ENCODE data around the gene CERK. TPM values are rescaled to one million over a fixed set of nuclear protein-coding genes. Genes with fewer than 3 reads are reported as not detected.

CERK gene
- total and polyA plus RNA-seq, 2 experiments from 2014 or later, result 37.2 to 74.9 TPM

DNA sequence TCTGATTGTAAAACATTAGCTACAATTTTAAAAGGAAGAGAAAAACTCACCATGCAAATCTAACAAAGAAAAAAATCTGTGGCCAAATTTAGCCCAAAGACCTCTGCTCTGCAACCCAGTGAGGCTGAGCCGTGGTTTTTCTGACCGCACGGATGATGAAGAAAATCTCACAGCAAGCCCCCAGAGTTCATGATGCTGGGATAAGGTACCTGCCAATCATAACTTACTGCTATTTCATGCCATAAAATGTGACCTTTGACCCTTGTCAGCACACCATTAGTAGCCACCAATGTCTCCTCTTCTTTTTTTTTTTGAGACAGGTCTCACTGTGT lies 11.1 kb downstream of the CERK start:
- Histone ChIP-seq H3K27me3 (no peaks in the 10 kb centered on the region), H3K4me3 (no peak overlapping the region), H3K27ac (no peak overlapping the region), H3K4me1 (ENCODE audit: low read depth) (peaks cover 16% of the 10 kb centered on the region), H3K9me3 (ENCODE audit: low read depth) (no peaks in the 10 kb centered on the region), H3K36me3 (no peaks in the 10 kb centered on the region)
- no peak for DNase-seq (ENCODE audit: low read depth in 1 of 2, low spot score in 1 of 2)
- TF ChIP-seq, protein P1, sequence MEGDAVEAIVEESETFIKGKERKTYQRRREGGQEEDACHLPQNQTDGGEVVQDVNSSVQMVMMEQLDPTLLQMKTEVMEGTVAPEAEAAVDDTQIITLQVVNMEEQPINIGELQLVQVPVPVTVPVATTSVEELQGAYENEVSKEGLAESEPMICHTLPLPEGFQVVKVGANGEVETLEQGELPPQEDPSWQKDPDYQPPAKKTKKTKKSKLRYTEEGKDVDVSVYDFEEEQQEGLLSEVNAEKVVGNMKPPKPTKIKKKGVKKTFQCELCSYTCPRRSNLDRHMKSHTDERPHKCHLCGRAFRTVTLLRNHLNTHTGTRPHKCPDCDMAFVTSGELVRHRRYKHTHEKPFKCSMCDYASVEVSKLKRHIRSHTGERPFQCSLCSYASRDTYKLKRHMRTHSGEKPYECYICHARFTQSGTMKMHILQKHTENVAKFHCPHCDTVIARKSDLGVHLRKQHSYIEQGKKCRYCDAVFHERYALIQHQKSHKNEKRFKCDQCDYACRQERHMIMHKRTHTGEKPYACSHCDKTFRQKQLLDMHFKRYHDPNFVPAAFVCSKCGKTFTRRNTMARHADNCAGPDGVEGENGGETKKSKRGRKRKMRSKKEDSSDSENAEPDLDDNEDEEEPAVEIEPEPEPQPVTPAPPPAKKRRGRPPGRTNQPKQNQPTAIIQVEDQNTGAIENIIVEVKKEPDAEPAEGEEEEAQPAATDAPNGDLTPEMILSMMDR (IDR thresholded peaks at IDR 0.05; ENCODE audit: low read depth, low read length), result no peak

DNA sequence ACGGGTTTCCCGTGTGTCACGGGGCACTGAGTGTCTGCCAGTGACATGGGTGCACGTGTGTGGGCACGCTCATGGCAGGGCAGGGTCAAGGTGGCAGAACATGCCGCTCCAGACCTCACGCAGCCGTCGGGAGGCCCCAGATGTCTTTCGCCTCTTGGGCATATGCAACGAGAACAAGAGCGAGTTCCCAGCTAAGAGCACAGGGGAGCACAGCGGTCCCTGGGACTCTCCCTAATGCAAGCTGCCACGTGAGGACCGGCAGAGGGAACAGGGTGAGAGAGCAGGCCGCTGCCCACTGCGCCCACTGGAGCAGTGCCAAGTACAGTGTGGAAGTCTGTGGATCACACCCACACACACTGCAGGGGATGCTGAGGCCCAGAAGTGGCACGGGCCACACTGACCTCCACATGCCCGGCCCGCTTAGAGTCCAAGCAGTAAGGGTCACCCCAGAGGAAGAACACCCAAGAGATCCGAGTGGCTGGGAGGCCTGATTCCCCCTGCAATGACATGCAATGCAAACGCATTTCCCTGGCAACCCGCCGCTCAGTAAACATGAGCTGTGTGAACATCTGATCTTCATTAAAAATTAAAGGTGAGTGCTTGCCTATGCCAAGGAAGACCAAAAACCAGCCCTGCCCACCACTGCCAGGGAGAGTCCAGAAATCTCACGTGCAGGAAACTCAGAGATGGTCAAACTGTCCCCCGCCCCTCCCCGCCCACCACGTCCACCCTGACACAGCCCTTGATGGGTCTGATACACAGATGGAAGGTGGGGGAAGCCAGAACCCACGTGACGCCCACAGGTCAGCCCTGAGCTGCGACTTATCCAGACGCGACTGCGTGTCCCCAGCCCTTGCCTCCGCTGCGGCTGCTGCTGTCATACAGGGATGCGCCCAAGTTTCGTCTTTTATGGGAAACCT lies 11.7 kb downstream of the CERK start:
- DNase-seq (ENCODE audit: low read depth in 1 of 2, low spot score in 1 of 2), result no peak
- H3K36me3 ChIP-seq, result no peaks in the 10 kb centered on the region
- TF ChIP-seq, protein P1 (IDR thresholded peaks at IDR 0.05; ENCODE audit: low read depth, low read length), result no peak
- no peak overlapping the region for H3K27ac ChIP-seq
- H3K27me3 ChIP-seq, result no peaks in the 10 kb centered on the region
- H3K4me3 ChIP-seq, result no peak overlapping the region
- H3K4me1 ChIP-seq (ENCODE audit: low read depth), result peaks cover 10% of the 10 kb centered on the region
- no peaks in the 10 kb centered on the region for H3K9me3 ChIP-seq (ENCODE audit: low read depth)

DNA sequence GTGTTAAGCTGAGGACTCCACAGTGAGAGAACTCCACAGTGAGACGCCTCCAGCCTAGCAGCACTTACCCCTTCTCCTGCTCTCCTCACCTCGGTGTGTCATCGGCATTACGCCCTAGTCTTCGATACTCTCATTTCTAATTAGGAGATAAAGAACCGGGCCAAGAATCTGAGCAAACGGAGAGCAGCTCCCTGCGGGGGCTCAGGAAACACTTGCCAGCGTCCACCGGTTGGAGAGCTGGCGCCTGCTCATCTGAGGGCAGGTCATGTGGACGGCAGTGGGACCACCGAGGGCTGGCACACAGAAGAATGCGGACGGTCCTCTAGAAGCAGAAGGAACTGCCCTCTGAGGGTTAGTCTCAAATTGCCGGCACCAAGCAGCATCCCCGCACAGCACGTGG lies 13.0 kb downstream of the CERK start:
- Histone ChIP-seq H3K4me3 (no peak overlapping the region), H3K9me3 (ENCODE audit: low read depth) (no peaks in the 10 kb centered on the region), H3K36me3 (peaks cover 3% of the 10 kb centered on the region), H3K27me3 (no peaks in the 10 kb centered on the region), H3K4me1 (ENCODE audit: low read depth) (peaks cover 8% of the 10 kb centered on the region), H3K27ac (no peak overlapping the region)
- TF ChIP-seq, protein P1 (IDR thresholded peaks at IDR 0.05; ENCODE audit: low read depth, low read length), result no peak
- no peak for DNase-seq (ENCODE audit: low read depth in 1 of 2, low spot score in 1 of 2)

DNA sequence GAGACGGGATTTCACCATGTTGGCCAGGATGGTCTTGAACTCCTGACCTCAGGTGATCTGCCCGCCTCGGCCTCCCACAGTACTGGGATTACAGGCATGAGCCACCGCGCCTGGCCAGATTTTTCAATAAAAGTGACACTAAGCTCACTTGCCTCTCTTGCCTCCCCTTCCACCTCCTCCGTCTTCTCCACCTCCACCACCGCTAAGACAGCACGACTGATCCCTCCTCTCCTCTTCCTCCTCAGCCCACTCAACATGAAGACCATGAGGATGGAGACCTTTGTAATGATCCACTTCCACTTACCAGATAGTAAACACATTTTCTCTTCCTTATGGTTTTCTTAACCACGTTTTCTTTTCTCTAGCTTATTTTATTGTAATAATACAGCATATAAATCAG lies 14.2 kb downstream of the CERK start:
- H3K27me3 ChIP-seq, result no peaks in the 10 kb centered on the region
- H3K9me3 ChIP-seq (ENCODE audit: low read depth), result no peaks in the 10 kb centered on the region
- DNase-seq (ENCODE audit: low read depth in 1 of 2, low spot score in 1 of 2), result no peak
- TF ChIP-seq, protein P1 (IDR thresholded peaks at IDR 0.05; ENCODE audit: low read depth, low read length), result no peak
- H3K4me1 ChIP-seq (ENCODE audit: low read depth), result peaks cover 8% of the 10 kb centered on the region
- H3K27ac ChIP-seq, result no peak overlapping the region
- H3K36me3 ChIP-seq, result peaks cover 16% of the 10 kb centered on the region
- no peak overlapping the region for H3K4me3 ChIP-seq

DNA sequence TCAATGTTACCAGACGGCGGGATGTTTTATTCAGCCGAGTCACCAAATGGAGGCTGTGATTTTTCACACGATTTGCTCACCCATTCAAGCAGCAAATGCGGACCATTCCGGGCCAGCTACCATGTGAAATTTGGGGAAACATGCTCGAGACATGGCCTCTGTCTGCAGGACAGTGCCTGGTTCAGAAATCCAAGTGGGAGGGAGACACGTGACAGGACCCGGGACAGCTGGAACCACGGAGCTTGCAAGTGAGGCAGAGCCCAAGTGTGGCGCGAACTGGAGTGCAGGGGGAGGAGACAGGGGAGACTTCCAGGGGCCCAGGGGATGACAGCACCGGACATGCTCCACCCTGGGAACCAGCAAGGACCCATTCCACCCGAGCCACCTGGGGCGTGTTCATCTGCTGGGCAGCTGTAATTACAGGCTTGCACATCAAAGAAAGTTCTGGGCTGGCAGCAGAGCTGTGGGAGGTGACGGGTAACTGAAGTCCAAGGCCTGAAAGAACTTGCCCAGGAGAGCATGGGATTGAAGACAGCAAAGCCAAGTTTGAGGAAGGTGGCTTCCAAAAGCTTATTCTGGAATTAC lies 16.5 kb downstream of the CERK start:
- H3K36me3 ChIP-seq, result peaks cover 32% of the 10 kb centered on the region
- H3K4me1 ChIP-seq (ENCODE audit: low read depth), result no peaks in the 10 kb centered on the region
- peak overlapping the region; percentile 4 for H3K27ac ChIP-seq
- TF ChIP-seq, protein P1 (IDR thresholded peaks at IDR 0.05; ENCODE audit: low read depth, low read length), result no peak
- DNase-seq (ENCODE audit: low read depth in 1 of 2, low spot score in 1 of 2), result no peak
- H3K4me3 ChIP-seq, result no peak overlapping the region
- no peaks in the 10 kb centered on the region for H3K9me3 ChIP-seq (ENCODE audit: low read depth)
- no peaks in the 10 kb centered on the region for H3K27me3 ChIP-seq
